ENCODE data around the gene PRKACB.

GRCh38 chr1:84242641-84243040, 98.6 kb downstream of the PRKACB start:
- no peak for TF ChIP-seq CTCF (IDR thresholded peaks at IDR 0.05)
- no peak for TF ChIP-seq EP300 (IDR thresholded peaks at IDR 0.05)

Measured in gastroesophageal sphincter (tissue), 3 donors.